ENCODE data around the gene STK35. TPM values are rescaled to one million over a fixed set of nuclear protein-coding genes. Genes with fewer than 3 reads are reported as not detected.
A peak's percentile ranks its signal among the peaks of the same experiment; 100 is the strongest.

STK35 gene
- total RNA-seq, 3 donors from 2014 or later (not counting 1 experiment from before 2014, with no cell fraction given), result 18.7 to 24.5 (median 21.9) TPM

GRCh38 chr20:2127238-2127637 is 25.6 kb downstream of the STK35 start:
- Histone ChIP-seq H3K36me3 (ENCODE audit: control insufficient read depth, insufficient read depth, low read length) (no peaks in the 10 kb centered on the region), H3K27ac (ENCODE audit: low read length) (no peak overlapping the region), H3K4me1 (ENCODE audit: control insufficient read depth, insufficient read depth, low read length) (peaks cover 24% of the 10 kb centered on the region), H3K27me3 (ENCODE audit: control insufficient read depth, insufficient read depth, low read length) (no peaks in the 10 kb centered on the region), H3K9me3 (ENCODE audit: control insufficient read depth, insufficient read depth, low read length) (no peaks in the 10 kb centered on the region), H3K4me3 (ENCODE audit: low read length) (no peak overlapping the region)
- 83% methylated on average over 1 of the region's 1 CpG for WGBS (ENCODE audit: insufficient coverage)
- no peak for DNase-seq
- H3K27ac Mint-ChIP-seq, result peak overlapping the region in 1 of 2 donors; percentile 70
- no peak for ATAC-seq
- H3K9me3 Mint-ChIP-seq, result no peaks in the 10 kb centered on the region
- H3K4me1 Mint-ChIP-seq, result peaks cover 81 to 91% of the 10 kb centered on the region in 2 donors
- H3K36me3 Mint-ChIP-seq, result no peaks in the 10 kb centered on the region
- peak overlapping the region; percentile 1 for H3K4me3 Mint-ChIP-seq
- no peak for TF ChIP-seq CTCF (IDR thresholded peaks at IDR 0.05)
- intact Hi-C loops (cut with micrococcal nuclease), result no loop called here
- H3K27me3 Mint-ChIP-seq (ENCODE audit: low read depth in 2 of 2), result no peaks in the 10 kb centered on the region

GRCh38 chr20:2128542-2128941 is 26.9 kb downstream of the STK35 start:
- H3K27ac Mint-ChIP-seq, result peak overlapping the region in 1 of 2 donors; percentile 70
- H3K4me1 Mint-ChIP-seq, result peaks cover 79 to 90% of the 10 kb centered on the region in 2 donors

GRCh38 chr20:2130062-2130591 is 28.5 kb downstream of the STK35 start:
- no peaks in the 10 kb centered on the region for H3K9me3 Mint-ChIP-seq
- Histone ChIP-seq H3K4me1 (ENCODE audit: control insufficient read depth, insufficient read depth, low read length) (peaks cover 16% of the 10 kb centered on the region), H3K27ac (ENCODE audit: low read length) (no peak overlapping the region), H3K9me3 (ENCODE audit: control insufficient read depth, insufficient read depth, low read length) (no peaks in the 10 kb centered on the region), H3K36me3 (ENCODE audit: control insufficient read depth, insufficient read depth, low read length) (no peaks in the 10 kb centered on the region), H3K27me3 (ENCODE audit: control insufficient read depth, insufficient read depth, low read length) (no peaks in the 10 kb centered on the region), H3K4me3 (ENCODE audit: low read length) (no peak overlapping the region)
- H3K4me3 Mint-ChIP-seq, result no peak overlapping the region
- 74% methylated on average over 12 of the region's 15 CpGs for WGBS (ENCODE audit: insufficient coverage)
- no peak for DNase-seq
- H3K36me3 Mint-ChIP-seq, result no peaks in the 10 kb centered on the region
- H3K27ac Mint-ChIP-seq, result peak overlapping the region; percentile 36 to 66
- peaks cover 63 to 79% of the 10 kb centered on the region in 2 donors for H3K4me1 Mint-ChIP-seq
- H3K27me3 Mint-ChIP-seq (ENCODE audit: low read depth in 2 of 2), result no peaks in the 10 kb centered on the region
- intact Hi-C loops (cut with micrococcal nuclease), result no loop called here
- peak in 1 of 3 donors; percentile 22 for ATAC-seq
- TF ChIP-seq CTCF (IDR thresholded peaks at IDR 0.05), result no peak

More at GRCh38 chr20:2128542-2128941, 26.9 kb downstream of the STK35 start:
- no peak overlapping the region for H3K27ac ChIP-seq (ENCODE audit: low read length)
- H3K4me1 ChIP-seq (ENCODE audit: control insufficient read depth, insufficient read depth, low read length), result peaks cover 24% of the 10 kb centered on the region
- Mint-ChIP-seq H3K36me3 (no peaks in the 10 kb centered on the region), H3K9me3 (no peaks in the 10 kb centered on the region), H3K27me3 (ENCODE audit: low read depth in 2 of 2) (no peaks in the 10 kb centered on the region), H3K4me3 (no peak overlapping the region)
- H3K27me3 ChIP-seq (ENCODE audit: control insufficient read depth, insufficient read depth, low read length), result no peaks in the 10 kb centered on the region
- no peaks in the 10 kb centered on the region for H3K36me3 ChIP-seq (ENCODE audit: control insufficient read depth, insufficient read depth, low read length)
- DNase-seq, result no peak
- ATAC-seq, result no peak
- intact Hi-C loops (cut with micrococcal nuclease), result no loop called here
- TF ChIP-seq CTCF (IDR thresholded peaks at IDR 0.05), result no peak
- H3K9me3 ChIP-seq (ENCODE audit: control insufficient read depth, insufficient read depth, low read length), result no peaks in the 10 kb centered on the region
- 93% methylated on average over 6 of the region's 6 CpGs for WGBS (ENCODE audit: insufficient coverage)
- H3K4me3 ChIP-seq (ENCODE audit: low read length), result no peak overlapping the region

- Mint-ChIP-seq H3K4me1 (peaks cover 58 to 74% of the 10 kb centered on the region in 2 donors), H3K9me3 (no peaks in the 10 kb centered on the region), H3K27me3 (ENCODE audit: low read depth in 2 of 2) (no peaks in the 10 kb centered on the region), H3K27ac (peak overlapping the region in 1 of 2 donors; percentile 66), H3K36me3 (no peaks in the 10 kb centered on the region), H3K4me3 (no peak overlapping the region)
- intact Hi-C loops (cut with micrococcal nuclease), result no loop called here
- Histone ChIP-seq H3K27me3 (ENCODE audit: control insufficient read depth, insufficient read depth, low read length) (no peaks in the 10 kb centered on the region), H3K27ac (ENCODE audit: low read length) (no peak overlapping the region), H3K9me3 (ENCODE audit: control insufficient read depth, insufficient read depth, low read length) (no peaks in the 10 kb centered on the region), H3K36me3 (ENCODE audit: control insufficient read depth, insufficient read depth, low read length) (no peaks in the 10 kb centered on the region), H3K4me3 (ENCODE audit: low read length) (no peak overlapping the region), H3K4me1 (ENCODE audit: control insufficient read depth, insufficient read depth, low read length) (peaks cover 14% of the 10 kb centered on the region)
- ATAC-seq, result no peak
- WGBS (ENCODE audit: insufficient coverage), result 95% methylated on average over 9 of the region's 9 CpGs
- DNase-seq, result no peak
- TF ChIP-seq CTCF (IDR thresholded peaks at IDR 0.05), result no peak
Measured at GRCh38 chr20:2130683-2131082, 29.1 kb downstream of the STK35 start.
